ENCODE data around the gene TSPAN18.

TSPAN18 gene

GRCh38 chr11:44711787-44712608 lies 14.8 kb upstream of the TSPAN18 start:
- no peak for DNase-seq

DNA sequence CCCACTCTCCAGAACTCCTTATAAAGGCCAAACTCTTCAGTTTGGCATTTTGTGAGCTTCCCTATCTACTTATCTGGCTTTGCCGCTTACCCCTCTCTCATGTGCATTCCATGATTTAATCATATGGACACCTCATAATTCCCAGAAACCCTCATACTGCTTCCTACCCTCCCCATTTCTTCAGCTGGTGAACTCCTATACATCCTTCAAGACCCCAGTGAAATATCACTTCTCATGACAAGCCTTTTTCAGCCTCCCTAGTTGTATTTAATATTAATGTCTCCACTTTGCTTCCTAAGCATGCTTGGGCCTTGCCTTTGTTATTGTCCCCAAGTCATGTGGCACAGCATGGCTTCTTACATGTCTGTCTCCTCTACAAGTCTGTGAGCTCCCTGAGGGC lies 13.7 kb upstream of the TSPAN18 start:
- DNase-seq = no peak

GRCh38 chr11:44716256-44716655 lies 10.5 kb upstream of the TSPAN18 start:
- no peak for DNase-seq

- no peak for DNase-seq
Measured at GRCh38 chr11:44718057-44718456, 8.7 kb upstream of the TSPAN18 start.

GRCh38 chr11:44718612-44719390 lies 8.0 kb upstream of the TSPAN18 start:
- no peak for DNase-seq

GRCh38 chr11:44725016-44725685 lies 1.6 kb upstream of the TSPAN18 start:
- no peak for DNase-seq

- no peak for DNase-seq
Measured at GRCh38 chr11:44725757-44726282, 942 bp upstream of the TSPAN18 start.

DNA sequence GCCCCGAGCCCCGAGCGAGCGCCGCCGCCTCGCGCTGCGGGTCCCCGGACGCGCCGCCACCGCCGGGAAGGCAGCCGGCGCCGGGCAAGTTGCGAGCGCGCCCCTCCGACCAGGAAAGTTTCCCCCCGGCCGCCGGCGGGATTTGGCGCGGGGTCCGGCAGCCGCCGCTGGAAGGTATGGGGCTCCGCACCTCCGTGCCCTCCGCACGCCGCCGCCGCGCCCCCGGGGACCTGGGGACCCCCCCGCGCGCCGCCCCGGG lies 281 bp downstream of the TSPAN18 start:
- no peak for DNase-seq

DNA sequence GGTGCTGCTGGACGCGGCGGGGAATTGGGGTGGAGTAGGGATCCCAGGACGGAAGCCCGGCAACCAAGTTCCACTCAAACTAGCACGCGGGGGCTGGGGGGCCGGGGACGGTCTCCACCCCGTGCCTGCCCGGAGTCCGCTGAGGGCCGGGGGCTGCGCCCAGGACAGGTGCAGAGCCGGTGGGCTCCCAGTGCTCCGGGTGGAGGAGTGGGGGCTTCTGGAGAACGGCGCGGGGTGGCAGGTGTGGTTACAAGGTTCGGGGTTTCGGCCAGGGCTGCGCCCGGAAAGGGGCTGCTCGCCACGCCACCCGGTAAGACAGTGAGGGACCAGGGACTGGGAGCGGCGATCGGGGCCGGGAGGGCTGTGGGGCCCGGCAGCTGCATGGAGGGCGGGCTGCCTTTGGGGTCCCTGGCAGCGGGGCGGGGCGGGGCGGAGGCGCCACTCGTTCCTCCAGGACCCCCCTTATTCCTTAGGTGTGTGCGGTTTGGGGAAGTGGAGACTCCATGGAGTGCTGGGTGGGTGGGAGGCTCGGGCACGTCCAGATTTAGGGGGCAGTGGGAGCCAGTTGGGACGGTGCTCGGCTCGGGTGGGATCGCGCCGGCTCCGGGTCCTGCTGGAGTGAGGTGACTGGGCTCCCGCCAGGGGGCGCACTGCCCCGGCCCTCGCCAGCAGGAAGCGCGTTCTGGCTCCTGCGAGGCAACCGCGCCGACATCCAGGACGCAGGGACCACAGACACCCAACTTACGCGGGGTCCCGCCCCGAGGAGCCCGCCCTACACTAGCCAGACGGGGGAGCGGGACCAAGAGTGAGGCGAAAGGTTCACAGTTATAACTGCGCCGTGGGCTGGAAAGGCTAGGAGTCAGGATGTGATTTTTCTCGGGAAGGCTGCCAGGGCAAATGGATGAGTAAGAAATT lies 868 bp downstream of the TSPAN18 start:
- peak; percentile 40 to 78 for DNase-seq

DNA sequence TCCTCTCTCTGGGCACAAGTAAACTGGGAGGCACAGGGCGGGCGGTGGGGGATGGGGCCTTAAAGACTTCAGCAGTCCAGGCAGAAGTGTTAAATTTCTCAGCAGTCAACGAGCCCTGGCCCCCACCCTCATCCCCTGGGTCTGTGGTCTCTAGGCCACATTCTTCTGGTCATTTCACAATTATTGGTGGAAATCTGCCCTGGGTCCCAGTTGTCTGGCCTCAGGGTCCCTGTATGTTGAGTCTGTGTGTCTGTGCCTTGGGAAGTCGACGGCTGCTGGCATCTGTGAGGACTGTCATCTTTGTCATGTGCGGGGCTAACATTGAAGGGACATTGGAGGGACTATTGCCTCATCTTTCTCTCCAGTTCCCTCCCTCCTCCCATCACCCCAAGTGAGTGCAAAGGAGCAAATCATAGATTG lies 1.7 kb downstream of the TSPAN18 start:
- DNase-seq = no peak

DNA sequence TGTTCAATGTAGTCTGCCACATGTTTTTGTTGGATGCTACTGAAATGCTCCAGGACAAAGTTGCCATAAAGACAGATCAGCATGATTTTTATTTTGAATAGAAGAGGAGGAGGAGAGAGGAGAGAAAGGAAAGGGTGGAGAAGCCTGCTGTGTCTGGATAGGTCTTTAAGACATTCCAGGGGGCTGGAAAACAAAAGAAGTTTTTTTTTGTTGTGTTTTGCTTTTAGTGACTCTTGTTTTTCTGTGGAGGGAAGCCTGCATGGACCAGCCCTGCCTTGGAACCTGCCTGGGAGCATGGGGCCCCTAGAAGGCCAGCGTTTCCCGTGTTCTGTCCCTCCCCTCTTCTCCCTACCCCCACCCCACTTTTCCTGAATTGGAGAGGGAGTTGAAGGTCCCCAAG lies 2.3 kb downstream of the TSPAN18 start:
- no peak for DNase-seq

DNA sequence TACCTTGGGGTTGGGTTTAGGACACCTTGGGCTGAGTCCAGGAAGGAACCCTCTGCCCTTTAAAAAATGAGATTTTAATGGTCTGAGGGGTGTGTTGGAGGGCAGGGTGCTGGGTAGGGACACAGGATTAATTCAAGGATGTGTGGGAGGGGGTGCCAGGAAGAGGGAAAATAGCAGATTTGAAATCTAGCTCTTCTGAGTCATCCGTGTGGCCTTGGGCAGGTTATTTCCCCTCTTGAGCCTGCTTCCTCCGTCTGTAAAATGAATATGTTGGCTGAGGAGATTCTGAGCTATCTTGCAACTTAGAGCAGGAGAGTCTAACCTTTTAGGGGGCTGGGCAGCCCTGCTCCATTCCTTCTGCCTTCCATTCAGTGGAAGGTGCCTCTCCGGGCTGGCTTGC lies 3.0 kb downstream of the TSPAN18 start:
- no peak for DNase-seq

DNA sequence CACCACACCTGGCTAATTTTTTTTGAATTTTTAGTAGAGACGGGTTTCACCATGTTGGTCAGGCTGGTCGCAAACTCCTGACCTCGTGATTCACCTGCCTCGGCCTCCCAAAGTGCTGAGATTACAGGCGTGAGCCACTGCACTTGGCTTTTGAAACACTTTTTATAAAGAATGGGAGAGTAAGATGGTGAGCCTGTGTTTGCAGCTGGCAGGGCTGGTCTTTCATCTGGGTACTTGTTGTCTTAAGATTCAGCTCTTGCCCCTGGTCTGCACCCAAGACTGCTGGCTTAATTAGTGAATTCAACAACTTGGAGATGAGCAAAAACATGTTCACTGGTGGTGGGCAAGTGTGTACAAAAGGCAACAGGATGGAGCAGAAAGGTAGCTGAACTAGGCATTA lies 4.0 kb downstream of the TSPAN18 start:
- DNase-seq = no peak

- DNase-seq = no peak
Measured at GRCh38 chr11:44731685-44732430, 5.1 kb downstream of the TSPAN18 start.

GRCh38 chr11:44732564-44732963 lies 5.8 kb downstream of the TSPAN18 start:
- no peak for DNase-seq

- DNase-seq = no peak
Measured at GRCh38 chr11:44733877-44734276, 7.1 kb downstream of the TSPAN18 start.

- DNase-seq = no peak
Measured at GRCh38 chr11:44734843-44735381, 8.2 kb downstream of the TSPAN18 start.

GRCh38 chr11:44736791-44737190 lies 10.0 kb downstream of the TSPAN18 start:
- DNase-seq = no peak

GRCh38 chr11:44737245-44738085 lies 10.7 kb downstream of the TSPAN18 start:
- no peak for DNase-seq

- no peak for DNase-seq
Measured at GRCh38 chr11:44738791-44739190, 12.0 kb downstream of the TSPAN18 start.

GRCh38 chr11:44740967-44741366 lies 14.2 kb downstream of the TSPAN18 start:
- DNase-seq = no peak

All from NCI-H1930 (cell line).